Stimulated activated CD4-positive, alpha-beta T cell treated with anti-CD3 and anti-CD28 coated beads, Interleukin-12 subunit alpha, Interleukin-12 subunit beta, amount 100 ng/mL, for 4 hours (primary cell): ENCODE data around the gene PIP5K1A.

Experiments used
- DNase-seq: peaks from one replicate; pipeline ENCODE4 v3.0.0-alpha.2; 2020

Gene PIP5K1A

GRCh38 chr1:151290709-151291303, 92.5 kb downstream of the PIP5K1A start:
- no peak for DNase-seq

GRCh38 chr1:151292207-151293030, 94.1 kb downstream of the PIP5K1A start:
- no peak for DNase-seq

- no peak for DNase-seq
These were observed 94.7 kb downstream of the PIP5K1A start for GRCh38 chr1:151293093-151293492.

GRCh38 chr1:151294742-151295462, 96.5 kb downstream of the PIP5K1A start:
- no peak for DNase-seq
